M059J (cell line): Measurements from ENCODE around the gene ARPC1B. TPM values are rescaled to one million over a fixed set of nuclear protein-coding genes. Genes with fewer than 3 reads are reported as not detected.
"Not testable (repeated sequence)": the region's sequence is repeated elsewhere in the genome, so short reads cannot be mapped to it uniquely, and the experiment has no call there.

Source experiments
- DNase-seq: peaks from one replicate; pipeline ENCODE4 v3.0.0-alpha.2; 2012; ENCODE audit warnings: low read depth
- total RNA-seq: library from RNA; depleted of rRNA; stranded (reverse); fragments of >200 nt; shearing (Covaris generic); gene quantifications from 2 replicates; pipeline ENCODE4 v1.2.3, GENCODE V29; 2014

ARPC1B gene
- total RNA-seq, 1 experiment from 2014 or later = 566 TPM

DNA sequence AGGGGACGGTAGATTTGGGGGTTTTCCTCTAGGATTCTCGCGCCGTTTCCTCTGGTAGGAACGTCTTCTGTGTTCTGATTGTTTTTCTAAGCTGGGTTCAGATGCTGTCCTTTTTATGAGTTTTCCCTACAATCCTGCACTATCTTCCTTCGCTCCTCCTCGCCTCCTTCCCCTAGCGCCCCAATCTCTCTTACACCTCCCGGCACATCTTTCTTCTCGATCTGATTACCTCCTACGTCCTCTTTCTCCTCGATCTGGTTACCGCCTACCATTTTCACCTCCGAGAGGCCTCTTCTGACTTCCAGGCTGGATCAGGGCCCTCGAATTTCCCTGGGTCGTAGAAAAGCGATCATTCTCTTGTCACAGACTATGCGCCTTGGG is 34.7 kb downstream of the ARPC1B start:
- DNase-seq = no peak

- no peak for DNase-seq
Observed at GRCh38 chr7:99409806-99410205, 35.3 kb downstream of the ARPC1B start.

DNA sequence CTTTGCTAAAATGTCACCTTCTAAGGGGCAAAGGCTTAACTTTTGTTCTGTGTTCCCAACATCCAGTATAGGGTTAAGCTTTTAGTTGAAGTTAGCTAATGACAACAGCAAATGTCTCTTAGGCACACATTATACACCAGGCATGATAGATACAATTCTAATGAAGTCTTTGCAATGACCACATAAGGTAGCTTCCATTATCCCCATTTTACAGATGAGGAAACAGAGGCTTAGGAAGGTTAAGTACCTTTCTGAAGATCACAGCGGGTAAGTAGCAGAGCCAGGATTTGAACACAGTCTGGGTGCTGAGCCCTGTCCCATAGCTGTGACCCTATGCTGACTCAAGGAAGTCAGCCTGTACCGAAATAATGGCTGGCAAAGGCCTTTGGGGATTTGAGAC is 36.1 kb downstream of the ARPC1B start:
- no peak for DNase-seq

DNA sequence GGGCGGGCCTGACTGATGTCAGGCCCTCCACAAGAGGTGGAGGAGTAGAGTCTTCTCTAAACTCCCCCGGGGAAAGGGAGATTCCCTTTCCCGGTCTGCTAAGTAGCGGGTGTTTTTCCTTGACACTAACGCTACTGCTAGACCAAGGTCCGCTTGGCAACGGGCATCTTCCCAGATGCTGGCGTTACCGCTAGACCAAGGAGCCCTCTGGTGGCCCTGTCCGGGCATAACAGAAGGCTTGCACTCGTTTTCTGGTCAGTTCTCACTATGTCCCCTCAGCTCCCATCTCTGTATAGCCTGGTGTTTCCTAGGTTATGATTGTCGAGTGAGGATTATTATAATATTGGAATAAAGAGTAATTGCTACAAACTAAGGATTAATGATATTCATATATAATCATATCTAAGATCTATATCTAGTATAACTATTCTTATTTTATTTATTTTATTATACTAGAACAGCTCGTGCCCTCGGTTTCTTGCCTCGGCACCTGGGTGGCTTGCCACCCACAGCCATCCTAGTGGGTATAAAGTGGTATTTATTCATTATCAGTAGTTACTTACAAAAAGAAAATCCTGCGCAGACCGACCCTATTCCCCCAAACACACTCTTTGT is 41.1 kb downstream of the ARPC1B start:
- DNase-seq = peak; percentile 60

- no peak for DNase-seq
Observed at GRCh38 chr7:99418260-99418659, 43.7 kb downstream of the ARPC1B start.

DNA sequence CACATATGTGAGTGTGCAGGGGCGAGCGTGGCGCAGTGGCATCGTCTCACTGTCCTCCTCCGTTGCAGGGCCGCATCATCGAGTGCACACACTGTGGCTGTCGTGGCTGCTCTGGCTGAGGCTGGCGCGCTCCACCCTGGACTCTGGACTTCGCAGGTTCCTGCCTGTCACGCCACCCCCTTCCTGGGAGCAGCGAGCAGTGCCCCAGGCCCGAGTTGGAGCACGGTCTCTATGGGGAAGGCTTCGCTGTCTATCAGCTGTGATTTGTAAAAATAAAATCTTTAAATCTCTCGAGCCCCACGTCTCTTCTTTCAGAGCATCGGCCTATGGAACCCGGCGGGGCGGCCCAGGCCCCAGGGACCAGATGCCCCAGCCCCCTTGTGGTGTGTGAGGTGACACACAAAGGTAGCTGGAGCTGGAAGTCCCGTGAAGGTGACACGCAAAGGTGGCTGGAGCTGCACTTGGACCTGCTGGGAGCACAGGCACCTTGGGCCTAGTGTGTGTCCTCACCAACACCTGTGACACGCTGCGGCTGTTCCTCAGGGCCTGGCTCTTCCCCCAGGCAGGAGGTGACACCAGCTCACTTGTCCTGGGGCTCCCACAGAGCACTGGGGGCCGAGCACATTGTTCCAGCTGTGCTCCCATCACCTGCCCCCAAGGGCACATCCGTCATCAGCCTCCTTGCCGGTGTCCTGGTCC is 44.9 kb downstream of the ARPC1B start:
- no peak for DNase-seq

DNA sequence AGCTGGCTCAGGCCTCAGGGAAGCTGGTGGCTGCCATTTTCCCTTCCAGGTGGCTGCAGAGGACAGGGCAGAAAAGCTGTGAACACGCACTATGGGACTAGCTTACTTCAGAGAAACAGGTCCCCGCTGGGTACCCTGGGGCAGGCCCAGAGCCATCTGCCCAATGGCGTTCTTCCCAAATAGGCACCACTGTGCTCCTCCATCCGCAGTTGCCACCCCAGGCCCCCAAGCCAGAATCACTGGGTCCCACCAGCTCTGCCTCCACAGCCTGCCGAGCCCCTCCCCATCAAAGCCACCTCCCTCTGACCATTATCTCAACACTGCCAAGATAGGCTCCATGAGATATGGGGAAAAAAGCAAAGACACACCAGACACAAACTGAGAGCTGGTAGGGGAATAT is 45.7 kb downstream of the ARPC1B start:
- no peak for DNase-seq

DNA sequence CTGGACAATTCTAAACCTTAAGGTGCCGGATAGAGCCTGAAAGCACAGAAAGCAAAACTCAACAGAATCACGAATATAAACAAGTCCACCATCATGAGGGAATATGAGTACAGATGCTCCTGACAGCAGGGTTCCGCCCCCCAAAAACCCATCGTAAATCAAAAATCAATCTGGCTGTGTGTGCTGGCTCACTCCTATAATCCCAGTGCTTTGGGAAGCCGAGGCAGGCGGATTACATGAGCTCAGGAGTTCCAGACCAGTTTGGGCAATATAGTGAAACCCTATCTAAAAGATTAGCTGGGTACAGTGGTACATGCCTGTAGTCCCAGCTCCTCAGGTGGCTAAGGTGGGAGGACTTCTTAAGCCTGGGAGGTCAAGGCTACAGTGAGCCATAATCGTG is 46.5 kb downstream of the ARPC1B start:
- no peak for DNase-seq

DNA sequence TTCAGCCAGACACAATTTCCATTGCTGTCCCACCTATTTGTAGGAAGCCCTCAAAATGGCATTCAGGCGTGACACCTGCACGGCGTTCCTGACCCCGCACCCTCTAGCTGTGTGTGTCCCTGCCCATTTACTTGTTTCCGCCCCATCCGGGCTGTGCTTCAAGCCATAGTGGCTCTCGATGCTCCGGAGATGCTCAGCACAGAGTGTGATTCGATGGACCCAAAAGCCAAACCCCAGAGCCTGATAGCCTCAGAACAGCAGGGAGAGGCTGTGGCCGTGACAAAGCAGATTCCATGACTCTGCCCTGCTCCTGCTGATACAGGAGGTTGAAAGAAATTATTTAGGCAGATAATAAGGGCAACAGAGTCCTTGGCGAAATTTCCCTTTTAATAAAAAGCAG is 47.7 kb downstream of the ARPC1B start:
- no peak for DNase-seq

DNA sequence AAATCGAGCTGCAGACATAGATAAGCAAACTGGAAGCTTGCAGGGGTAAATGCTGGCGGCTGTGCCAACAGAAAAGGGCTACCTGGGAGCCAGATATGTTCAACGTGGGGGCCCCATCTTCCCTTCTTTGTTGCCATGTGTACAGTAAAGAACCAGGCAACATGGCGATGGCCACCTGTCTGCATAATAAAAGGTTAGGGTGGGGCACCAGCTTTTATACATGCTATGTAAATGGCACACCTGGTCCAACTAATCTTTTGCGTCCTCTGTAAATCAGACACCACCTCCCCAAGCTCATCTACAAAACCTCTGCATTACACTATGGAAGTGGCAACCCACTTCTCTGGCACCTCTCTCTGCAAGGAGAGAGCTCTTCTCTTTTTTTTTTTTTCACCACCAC is 48.1 kb downstream of the ARPC1B start:
- no peak for DNase-seq

DNA sequence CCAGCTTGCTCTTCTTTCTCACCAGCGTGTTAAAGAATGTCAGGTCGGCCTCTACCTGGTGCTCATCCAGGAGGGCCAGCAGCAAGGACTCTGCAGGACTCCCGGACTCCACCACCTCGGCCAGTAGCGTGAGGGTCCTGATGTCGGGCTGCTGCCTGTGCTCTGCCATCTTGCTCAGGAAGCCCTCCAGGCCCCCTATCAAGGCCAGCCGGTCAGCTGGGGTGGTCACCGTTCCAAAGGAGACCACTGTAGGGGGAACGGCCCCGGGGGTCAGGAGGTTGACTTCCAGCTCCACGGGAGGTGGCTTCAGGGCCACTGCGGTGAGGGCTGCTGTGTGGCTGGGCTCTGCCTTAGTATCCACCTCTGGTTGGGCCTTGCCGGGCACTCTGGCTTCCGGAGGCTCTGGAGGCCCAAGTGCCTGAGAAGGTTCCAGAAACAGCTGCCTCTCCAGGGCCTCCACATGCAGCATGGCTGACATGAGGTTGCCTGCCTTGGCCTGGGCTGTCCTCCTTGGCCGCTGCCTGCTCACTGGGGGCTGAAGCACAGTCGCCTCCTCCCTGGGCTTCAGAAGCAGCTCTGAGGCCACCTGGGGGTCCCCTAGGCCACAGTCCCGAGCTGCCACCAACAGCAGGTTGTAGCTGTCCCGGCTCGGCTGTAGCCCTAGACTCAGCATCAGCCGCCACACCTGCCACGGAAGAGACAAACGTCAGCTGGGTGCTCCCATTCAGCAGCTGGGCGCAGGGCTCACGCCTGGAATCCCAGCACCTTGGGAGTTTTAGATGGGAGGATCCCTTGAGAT is 50.6 kb downstream of the ARPC1B start:
- no peak for DNase-seq

- no peak for DNase-seq
Observed at GRCh38 chr7:99428972-99429566, 54.5 kb downstream of the ARPC1B start.

- no peak for DNase-seq
Observed at GRCh38 chr7:99429756-99430155, 55.2 kb downstream of the ARPC1B start.

DNA sequence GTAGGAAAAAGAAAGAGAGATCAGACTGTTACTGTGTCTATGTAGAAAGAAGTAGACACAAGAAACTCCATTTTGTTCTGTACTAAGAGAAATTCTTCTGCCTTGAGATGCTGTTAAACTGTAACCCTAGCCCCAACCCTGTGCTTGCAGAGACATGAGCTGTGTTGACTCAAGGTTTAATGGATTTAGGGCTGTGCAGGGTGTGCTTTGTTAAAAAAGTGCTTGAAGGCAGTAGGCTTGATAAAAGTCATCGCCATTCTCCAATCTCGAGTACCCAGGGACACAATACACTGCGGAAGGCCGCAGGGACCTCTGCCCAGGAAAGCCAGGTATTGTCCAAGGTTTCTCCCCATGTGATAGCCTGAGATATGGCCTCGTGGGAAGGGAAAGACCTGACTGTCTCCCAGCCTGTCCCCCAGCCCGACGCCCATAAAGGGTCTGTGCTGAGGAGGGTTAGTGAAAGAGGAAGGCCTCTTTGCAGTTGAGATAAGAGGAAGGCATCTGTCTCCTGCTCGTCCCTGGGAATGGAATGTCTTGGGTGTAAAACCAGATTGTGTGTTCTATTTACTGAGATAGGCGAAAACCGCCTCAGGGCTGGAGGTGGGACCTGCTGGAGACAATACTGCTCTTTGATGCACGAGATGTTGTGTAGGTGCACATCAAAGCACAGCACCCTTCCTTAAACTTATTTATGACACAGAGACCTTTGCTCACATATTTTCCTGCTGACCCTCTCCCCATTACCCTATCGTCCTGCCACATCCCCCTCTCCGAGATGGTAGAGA is 57.4 kb downstream of the ARPC1B start:
- DNase-seq = not testable (repeated sequence)

DNA sequence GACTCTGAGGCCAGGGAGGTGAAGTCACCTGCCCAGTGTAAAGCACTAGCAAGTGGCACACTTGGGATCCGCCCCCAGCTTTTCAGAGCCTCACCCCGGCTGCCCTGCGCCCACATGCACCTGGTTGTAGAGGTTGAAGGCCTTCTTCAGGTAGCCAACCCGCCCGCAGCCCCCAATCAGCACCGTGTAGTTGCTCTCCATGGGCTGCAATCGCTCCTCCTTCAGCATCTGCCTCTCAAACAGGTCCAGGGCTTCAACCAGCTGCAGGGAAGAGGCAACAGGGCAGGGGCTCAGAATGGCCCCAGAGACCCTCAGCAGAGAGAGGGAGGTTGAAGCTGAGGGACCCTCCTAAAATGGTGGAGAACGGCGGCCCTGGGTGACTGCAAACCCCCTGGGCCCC is 58.6 kb downstream of the ARPC1B start:
- DNase-seq = no peak

DNA sequence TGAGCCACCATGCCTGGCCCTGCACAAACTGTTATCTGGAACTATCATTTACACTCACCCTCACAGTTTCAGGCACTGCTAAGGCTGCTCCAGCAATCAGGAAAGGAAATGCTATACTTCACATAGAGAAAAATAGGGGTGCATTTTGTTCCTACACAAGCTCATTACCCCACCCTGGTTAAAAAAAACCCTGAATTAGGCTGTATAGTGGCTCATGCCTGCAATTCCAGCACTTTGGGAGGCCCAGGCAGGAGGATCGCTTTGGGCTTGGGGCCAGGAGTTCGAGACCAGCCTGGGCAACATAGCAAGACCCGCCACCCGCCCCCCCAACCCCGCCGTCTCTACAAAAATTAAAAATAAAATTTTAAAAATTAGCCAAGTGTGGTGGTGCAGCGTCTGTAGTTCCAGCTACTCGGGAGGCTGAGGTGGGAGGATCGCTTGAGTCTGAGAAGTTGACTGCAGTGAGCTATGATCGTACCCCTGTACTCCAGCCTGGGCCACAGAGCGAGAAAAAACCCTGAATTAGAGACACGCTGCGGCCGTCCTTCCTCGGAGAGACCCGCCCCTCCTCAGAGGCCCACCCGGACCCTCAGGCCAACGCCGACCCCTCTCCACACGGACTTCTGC is 63.5 kb downstream of the ARPC1B start:
- no peak for DNase-seq

- peak; percentile 97 for DNase-seq
Observed at GRCh38 chr7:99438573-99439480, 64.3 kb downstream of the ARPC1B start, which contains the start of the genes CPSF4 and PTCD1. Gene CPSF4, plus strand, starts transcription at chr7:99438943. Its CDS starts 140 bp downstream, at chr7:99439083. Gene PTCD1, minus strand, starts transcription at chr7:99438798. Its CDS starts 3,556 bp downstream, at chr7:99435242.

GRCh38 chr7:99440195-99440594 is 65.7 kb downstream of the ARPC1B start:
- no peak for DNase-seq
